ENCODE results near the gene DPEP1. TPM values are rescaled to one million over a fixed set of nuclear protein-coding genes. Genes with fewer than 3 reads are reported as not detected.

The DPEP1 gene
- total RNA-seq, 2 experiments from 2014 or later, result not detected

DNA sequence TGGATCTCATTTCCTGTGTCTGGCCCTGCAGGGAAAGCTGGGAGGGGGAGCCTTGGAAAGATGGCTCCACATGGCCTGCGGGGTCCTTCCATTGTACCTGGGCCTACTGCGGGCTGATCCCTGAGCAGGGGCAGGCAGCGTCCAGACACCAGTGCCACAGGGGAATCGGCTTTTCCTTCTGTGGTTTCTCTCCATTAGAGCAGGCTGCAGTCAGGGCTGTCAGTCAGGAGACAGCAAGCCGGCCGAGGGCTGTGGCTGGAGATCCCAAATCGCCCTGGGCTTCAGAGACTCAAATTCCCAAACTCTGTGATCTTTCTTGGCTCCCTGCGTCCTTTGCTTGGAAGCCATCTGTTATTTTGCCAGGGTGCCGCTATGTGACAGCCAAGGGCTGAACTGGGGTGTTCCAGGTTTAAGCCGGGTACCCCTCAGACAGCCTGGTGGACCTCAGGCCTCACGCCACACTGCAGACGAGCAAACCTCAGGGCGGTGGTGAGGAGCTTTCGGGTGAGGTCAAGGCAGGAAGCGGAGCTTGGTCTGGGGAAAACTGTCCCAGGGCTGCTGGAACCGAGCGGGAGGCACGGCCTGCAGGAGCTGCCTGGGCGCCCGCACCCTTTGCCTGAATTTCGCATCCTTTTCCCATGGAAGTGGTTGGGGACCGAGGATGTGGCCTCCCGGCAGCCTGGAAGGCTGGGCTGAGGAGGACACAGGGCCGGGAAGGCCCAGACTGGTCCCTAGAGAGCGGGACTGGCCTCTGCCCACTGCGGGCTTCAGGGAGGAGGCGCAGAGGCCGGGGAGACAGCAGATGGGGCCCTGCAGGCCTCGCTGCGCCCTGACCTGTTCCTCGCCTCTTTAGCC, 39.4 kb upstream of the DPEP1 start:
- H3K4me3 Mint-ChIP-seq, result no peak overlapping the region
- H3K27ac Mint-ChIP-seq, result no peak overlapping the region
- POLR2A ChIA-PET, result no interaction called here
- no peaks in the 10 kb centered on the region for H3K36me3 Mint-ChIP-seq
- peaks cover 18% of the 10 kb centered on the region for H3K27me3 Mint-ChIP-seq
- ATAC-seq (ENCODE audit: low read depth) (no peak), DNase-seq (no peak)
- H3K4me1 Mint-ChIP-seq, result peaks cover 10% of the 10 kb centered on the region
- no peaks in the 10 kb centered on the region for H3K9me3 Mint-ChIP-seq

DNA sequence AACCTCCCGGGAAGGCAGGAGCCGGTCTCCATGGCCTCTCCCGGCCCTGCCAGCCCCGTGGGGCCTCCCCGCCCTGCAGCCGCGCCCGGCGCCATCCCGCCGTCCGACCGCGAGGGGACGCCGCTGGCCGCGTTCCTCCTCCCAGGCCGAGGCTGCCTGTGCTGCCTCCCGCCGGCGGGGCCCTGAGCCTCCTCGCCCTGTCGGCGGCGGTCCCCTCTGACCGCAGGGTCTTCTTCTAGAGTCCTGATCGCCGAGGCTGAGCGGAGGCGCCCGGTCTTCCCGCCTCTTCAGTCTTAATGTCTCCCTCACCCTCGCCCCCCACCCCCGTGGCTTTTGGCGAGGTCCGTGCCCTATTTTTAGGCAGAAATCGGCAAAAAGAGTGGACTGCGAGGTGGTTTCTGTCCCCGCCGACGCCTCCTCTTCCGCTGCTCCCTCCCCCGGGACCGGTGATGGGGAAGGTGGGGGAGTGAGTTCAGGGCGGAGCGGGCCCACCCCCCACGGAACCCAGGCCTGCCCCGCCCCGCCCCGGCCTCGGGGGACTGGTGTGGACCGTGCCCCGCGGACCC, 38.7 kb upstream of the DPEP1 start:
- POLR2A ChIA-PET, result no interaction called here
- Mint-ChIP-seq H3K36me3 (no peaks in the 10 kb centered on the region), H3K4me3 (no peak overlapping the region), H3K27me3 (peaks cover 18% of the 10 kb centered on the region), H3K9me3 (no peaks in the 10 kb centered on the region), H3K27ac (no peak overlapping the region), H3K4me1 (peaks cover 10% of the 10 kb centered on the region)
- ATAC-seq (ENCODE audit: low read depth) (peak; percentile 76), DNase-seq (peak; percentile 80)

DNA sequence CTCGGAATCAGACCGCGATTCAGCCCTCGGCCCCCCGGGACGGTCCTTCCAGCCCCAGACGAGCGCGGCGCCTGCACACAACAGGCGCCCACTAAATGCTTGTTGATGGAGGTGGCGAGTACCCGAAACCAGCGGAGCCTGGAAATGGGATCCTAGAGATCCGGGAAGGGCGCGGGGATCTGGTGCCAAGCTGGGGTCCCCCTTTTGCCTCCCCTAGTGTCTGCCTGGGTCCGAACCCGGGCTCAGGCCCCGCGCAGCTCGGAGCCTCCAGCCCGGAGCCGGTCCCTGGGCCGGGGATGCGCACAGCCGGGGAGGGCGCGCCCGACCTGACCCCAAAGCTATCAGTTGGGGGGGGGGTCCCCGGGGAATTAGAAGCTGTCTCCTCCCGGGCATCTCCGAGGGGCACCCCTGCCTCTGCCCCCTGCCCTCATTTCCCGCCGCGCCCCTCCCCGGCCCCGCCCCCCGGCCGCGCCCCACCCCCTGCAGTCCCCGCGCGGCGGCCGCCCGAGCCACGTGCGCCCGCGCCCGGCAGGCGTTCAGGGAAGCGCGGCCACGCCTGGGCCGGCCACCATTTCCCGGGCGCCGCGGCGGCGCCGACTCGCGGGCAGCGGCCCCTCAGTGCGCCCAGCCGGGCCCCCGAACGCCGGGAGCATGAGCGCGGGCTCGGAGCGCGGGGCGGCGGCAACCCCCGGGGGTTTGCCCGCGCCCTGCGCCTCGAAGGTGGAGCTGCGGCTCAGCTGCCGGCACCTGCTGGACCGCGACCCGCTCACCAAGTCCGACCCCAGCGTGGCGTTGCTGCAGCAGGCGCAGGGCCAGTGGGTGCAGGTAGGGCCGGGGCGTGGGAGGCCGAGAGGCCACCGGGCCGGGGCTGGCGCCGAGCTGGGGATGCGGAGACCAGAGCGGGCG, 37.9 kb upstream of the DPEP1 start, which contains the start of gene CPNE7:
TSS of gene CPNE7 (plus strand) at position 512 of the 906 bp plus-strand sequence. CDS start at position 652, 140 bp downstream.
- DNase-seq, result no peak
- no peaks in the 10 kb centered on the region for H3K9me3 Mint-ChIP-seq

DNA sequence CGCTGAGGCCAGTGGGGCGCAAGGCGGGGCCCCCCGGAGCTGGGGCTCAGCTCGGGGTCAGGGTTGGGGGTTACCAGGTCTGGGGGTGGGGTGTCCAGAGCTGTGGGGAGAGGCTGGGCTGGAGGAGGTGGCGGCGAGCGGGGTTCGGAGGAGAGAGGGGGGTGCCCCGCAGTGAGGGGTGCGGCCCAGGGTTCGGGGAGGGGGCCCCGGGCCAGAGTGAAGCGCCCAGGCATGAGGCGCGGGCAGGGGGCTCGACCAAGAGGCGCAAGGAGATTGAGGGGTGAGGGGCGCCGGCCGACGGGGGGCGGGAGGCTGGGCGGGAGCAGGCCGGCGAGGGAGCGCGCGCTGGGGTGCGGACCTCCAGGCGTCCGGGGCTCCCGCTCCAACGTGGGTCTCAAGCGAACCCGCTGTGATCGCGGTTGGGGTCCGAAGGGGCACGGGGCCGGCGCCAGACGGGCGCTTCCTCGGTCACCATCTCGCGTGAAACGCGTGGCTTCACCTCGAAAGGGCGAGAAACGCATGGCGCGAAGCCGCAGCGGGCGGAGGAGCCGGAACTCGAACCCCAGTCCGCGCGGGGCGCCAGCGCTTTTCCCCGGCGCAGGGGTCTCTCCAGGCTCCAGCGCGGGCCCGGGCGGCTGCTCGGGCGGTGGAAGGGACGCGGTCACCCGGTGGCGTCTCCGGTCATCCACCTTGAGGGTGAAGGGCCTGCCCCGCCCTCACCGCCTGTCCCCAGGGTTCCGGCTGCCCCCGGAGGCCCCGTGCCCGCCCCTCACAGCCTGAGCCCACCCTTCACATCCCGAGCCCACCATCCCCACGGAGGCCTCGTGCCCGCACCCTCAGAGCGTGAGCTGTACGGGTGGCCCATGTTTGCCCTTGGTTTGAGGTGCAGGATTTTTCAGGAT, 37.0 kb upstream of the DPEP1 start:
- no peaks in the 10 kb centered on the region for H3K36me3 Mint-ChIP-seq
- POLR2A ChIA-PET, result no interaction called here

More for the DNA sequence above, 37.9 kb upstream of the DPEP1 start, which contains the start of gene CPNE7:
- POLR2A ChIA-PET, result no interaction called here
- Mint-ChIP-seq H3K4me1 (peaks cover 10% of the 10 kb centered on the region), H3K36me3 (no peaks in the 10 kb centered on the region), H3K27ac (no peak within 1 kb of the TSS), H3K4me3 (no peak within 1 kb of the TSS), H3K27me3 (peaks cover 18% of the 10 kb centered on the region)
- no peak for ATAC-seq (ENCODE audit: low read depth)

DNA sequence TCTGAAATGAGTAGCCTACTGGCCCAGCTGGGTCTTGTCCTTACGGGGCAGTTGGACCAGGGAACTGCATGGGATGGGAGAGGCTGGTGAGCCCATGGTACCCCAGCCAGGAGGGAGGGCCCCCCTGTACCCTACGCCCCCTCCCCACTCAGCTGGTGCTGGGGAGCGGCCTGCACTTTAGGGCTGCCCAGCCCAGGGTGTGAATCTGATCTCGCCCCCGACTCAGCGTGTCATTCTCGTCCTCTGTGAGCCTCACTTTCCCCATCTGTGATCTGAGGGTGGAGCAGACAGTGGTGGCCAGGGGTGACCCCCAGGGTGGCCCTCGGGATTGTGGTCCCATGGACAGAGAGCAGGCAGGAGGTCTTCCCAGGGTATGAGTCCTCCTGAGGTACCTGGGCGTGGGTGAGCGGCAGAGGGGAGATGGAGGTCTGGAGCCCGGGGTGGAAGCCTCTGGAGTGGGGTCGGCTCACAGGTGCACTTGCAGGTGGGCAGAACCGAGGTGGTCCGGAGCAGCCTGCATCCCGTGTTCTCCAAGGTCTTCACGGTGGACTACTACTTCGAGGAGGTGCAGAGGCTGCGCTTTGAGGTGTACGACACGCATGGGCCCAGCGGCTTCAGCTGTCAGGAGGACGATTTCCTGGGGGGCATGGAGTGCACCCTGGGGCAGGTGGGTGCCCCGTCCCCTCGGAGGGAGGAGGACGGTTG, 36.2 kb upstream of the DPEP1 start:
- Mint-ChIP-seq H3K4me1 (peaks cover 5% of the 10 kb centered on the region), H3K9me3 (no peaks in the 10 kb centered on the region), H3K27ac (no peak overlapping the region), H3K36me3 (no peaks in the 10 kb centered on the region), H3K4me3 (no peak overlapping the region), H3K27me3 (peaks cover 15% of the 10 kb centered on the region)
- no peak for DNase-seq
- no peak for ATAC-seq (ENCODE audit: low read depth)
- POLR2A ChIA-PET, result no interaction called here

More for the DNA sequence above, 37.0 kb upstream of the DPEP1 start:
- Mint-ChIP-seq H3K27ac (no peak overlapping the region), H3K9me3 (no peaks in the 10 kb centered on the region), H3K27me3 (peaks cover 18% of the 10 kb centered on the region), H3K4me3 (no peak overlapping the region), H3K4me1 (peaks cover 10% of the 10 kb centered on the region)
- no peak for ATAC-seq (ENCODE audit: low read depth)
- DNase-seq, result no peak

DNA sequence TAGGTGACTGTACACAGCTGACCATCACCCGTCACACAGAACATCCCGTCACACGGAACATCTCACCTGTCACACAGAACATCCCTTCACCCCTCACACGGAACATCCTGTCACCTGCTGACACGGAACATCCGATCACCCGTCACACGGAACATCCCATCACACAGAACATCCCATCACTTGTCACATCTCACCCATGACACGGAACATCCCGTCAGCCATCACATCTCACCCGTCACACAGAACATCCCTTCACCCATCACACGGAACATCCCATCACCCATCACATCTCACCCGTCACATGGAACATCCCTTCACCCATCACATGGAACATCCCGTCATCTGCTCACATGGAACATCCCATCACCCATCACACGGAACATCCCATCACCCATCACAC, 34.1 kb upstream of the DPEP1 start:
- POLR2A ChIA-PET, result no interaction called here
- no peaks in the 10 kb centered on the region for H3K4me1 Mint-ChIP-seq
- DNase-seq (no peak), ATAC-seq (ENCODE audit: low read depth) (no peak)
- peaks cover 9% of the 10 kb centered on the region for H3K27me3 Mint-ChIP-seq
- H3K9me3 Mint-ChIP-seq, result no peaks in the 10 kb centered on the region
- H3K4me3 Mint-ChIP-seq, result no peak overlapping the region
- H3K27ac Mint-ChIP-seq, result no peak overlapping the region
- no peaks in the 10 kb centered on the region for H3K36me3 Mint-ChIP-seq

DNA sequence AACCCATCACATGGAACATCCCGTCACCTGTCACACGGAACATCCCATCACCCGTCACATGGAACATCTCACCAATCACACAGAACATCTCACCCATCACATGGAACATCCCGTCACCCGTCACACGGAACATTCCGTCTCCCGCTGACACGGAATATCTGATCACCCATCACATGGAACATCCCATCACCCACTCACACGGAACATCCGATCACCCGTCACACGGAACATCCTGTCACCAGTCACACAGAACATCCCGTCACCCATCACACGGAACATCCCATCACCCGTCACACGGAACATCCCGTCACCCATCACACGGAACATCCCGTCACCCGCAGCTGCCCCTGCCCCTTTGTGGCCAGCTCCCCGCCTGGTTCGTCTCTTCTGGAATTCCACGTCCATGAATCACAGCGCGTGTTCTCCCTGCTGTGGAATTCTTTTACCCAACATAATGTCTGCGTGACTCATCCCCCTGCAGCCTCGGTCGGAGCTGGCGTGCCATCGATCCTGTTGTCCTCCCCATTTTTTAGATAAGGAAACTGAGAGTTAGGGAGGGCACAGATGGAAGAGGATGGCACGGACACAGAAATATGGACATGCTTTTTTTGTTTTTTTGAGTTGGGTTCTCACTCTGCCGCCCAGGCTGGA, 32.3 kb upstream of the DPEP1 start:
- Mint-ChIP-seq H3K36me3 (no peaks in the 10 kb centered on the region), H3K9me3 (no peaks in the 10 kb centered on the region), H3K4me1 (no peaks in the 10 kb centered on the region), H3K27me3 (peaks cover 7% of the 10 kb centered on the region), H3K4me3 (no peak overlapping the region), H3K27ac (no peak overlapping the region)
- no peak for DNase-seq
- POLR2A ChIA-PET, result no interaction called here
- ATAC-seq (ENCODE audit: low read depth), result no peak

DNA sequence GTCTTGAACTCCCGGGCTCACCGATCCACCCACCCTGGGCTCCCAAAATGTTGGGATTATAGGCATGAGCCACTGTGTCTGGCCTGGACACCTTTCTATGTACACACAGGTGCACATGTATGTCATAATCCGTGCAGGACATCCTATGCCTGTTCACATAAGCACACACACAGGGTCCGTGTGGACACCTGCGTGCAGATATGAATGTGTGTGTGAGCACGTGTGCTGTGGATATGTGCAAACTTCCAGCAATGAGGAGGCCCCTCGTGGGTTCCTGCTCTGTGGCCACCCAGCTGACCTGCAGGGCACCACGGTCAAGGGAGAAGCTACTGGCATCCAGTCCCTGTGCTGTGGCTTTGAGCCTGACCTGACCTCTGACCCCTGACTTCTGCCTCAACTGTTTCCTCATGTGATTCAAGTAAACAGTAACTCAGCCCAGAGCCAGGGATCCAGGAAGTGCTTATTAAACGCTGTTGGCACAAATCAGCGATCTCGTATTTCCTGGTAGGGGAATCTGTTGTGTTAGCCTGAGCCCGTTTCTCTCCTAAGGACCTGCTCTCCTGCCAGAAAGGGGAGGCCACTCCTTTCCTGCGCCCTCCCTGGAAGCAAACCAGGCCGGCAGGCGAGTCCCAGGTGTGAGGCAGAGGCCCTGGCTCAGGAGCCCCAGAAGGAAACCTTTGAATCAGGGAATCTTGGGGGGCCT, 31.4 kb upstream of the DPEP1 start:
- H3K4me1 Mint-ChIP-seq, result no peaks in the 10 kb centered on the region
- no peak overlapping the region for H3K4me3 Mint-ChIP-seq
- ATAC-seq (ENCODE audit: low read depth) (no peak), DNase-seq (no peak)
- no peak overlapping the region for H3K27ac Mint-ChIP-seq
- POLR2A ChIA-PET, result no interaction called here
- no peaks in the 10 kb centered on the region for H3K36me3 Mint-ChIP-seq
- no peaks in the 10 kb centered on the region for H3K9me3 Mint-ChIP-seq
- H3K27me3 Mint-ChIP-seq, result peaks cover 5% of the 10 kb centered on the region

DNA sequence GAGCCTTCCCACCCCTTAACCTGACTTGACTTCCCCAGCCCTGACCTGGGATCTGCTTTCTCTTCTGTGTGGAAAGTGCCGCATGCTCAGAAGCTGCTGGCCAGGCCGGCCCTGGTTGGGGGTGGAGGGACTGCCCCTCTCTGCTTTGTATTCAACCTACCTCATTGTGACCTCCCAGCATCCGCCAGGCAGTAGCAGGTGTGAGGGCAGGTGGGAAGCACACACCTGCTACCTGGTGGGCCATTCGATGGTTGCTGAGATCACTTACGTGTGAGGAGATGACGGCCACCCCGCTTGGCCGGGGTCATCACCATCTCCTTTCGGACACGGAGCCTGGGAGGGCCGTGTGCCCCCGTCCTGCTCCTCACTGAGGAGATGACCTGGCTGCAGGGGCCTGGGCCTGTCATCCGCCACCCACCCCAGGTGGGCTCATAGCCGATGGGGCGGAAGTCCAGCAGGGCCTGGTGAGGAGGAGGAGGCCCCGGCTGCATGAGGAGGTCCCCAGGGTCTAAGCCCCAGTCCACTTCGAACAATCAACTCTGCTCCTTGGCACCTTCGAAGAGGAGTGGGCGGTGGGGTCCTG, 30.7 kb upstream of the DPEP1 start:
- no peak overlapping the region for H3K4me3 Mint-ChIP-seq
- H3K36me3 Mint-ChIP-seq, result no peaks in the 10 kb centered on the region
- H3K9me3 Mint-ChIP-seq, result no peaks in the 10 kb centered on the region
- POLR2A ChIA-PET, result no interaction called here
- peaks cover 2% of the 10 kb centered on the region for H3K27me3 Mint-ChIP-seq
- ATAC-seq (ENCODE audit: low read depth), result no peak
- H3K27ac Mint-ChIP-seq, result no peak overlapping the region
- H3K4me1 Mint-ChIP-seq, result no peaks in the 10 kb centered on the region
- DNase-seq, result no peak

DNA sequence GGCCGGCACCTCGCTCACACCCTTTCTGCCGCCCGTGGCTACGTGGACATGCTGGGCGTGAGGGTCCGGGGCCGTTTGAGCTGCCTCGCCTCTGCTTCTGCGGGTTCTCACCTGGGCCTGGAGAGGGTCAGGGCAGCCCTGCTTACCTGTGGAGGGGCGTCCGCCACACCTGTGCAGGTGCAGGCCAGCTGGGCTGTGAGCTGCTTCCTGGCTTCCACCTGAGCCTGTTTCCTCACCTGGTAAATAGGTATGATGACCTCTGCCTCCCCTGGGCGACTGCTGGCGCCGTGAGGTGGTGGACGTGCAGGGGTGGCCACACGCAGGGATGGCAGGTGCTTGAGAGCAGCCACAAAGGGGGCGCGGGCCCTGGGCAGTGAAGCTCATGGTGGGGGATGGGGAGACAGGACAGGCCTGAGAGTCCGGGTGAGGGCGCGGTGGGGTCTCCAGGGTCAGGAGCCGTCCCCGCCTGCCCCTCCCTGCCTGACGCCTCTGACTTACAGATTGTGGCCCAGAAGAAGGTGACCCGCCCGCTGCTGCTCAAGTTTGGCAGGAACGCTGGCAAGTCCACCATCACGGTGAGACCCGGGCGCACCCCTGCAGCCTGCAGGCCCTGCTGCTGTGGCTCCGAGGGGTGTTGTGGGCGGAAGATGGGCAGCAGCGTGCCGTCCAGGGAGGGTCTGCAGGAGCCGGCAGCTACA, 30.1 kb upstream of the DPEP1 start:
- DNase-seq (no peak), ATAC-seq (ENCODE audit: low read depth) (no peak)
- no peaks in the 10 kb centered on the region for H3K9me3 Mint-ChIP-seq
- no peaks in the 10 kb centered on the region for H3K36me3 Mint-ChIP-seq
- H3K4me3 Mint-ChIP-seq, result no peak overlapping the region
- H3K4me1 Mint-ChIP-seq, result no peaks in the 10 kb centered on the region
- peaks cover under 1% of the 10 kb centered on the region for H3K27me3 Mint-ChIP-seq
- no peak overlapping the region for H3K27ac Mint-ChIP-seq
- POLR2A ChIA-PET, result no interaction called here

Measured in activated naive CD8-positive, alpha-beta T cell treated with anti-CD3 and anti-CD28 coated beads, Interleukin-2, amount 10 ng/mL, durations not matched to agents 7 days and 5 days (primary cell).